IPS-15b (cell line): ENCODE results near the gene PCDHA1.

Experiments used
- H3K27me3 ChIP-seq: one replicate; pipeline ENCODE4 v1.6.1; 2013; ENCODE audit warnings: low read length; ENCODE audit not compliant: control insufficient read depth, insufficient read depth
- H3K36me3 ChIP-seq: one replicate; pipeline ENCODE4 v1.6.1; 2013; ENCODE audit warnings: low read length; ENCODE audit not compliant: control insufficient read depth, insufficient read depth
- H3K4me1 ChIP-seq: one replicate; pipeline ENCODE4 v1.6.1; 2013; ENCODE audit warnings: mild to moderate bottlenecking, low read length; ENCODE audit not compliant: control insufficient read depth, insufficient read depth
- H3K4me3 ChIP-seq: one replicate; pipeline ENCODE4 v1.5.1; 2013; ENCODE audit warnings: low read depth, low read length
- H3K9ac ChIP-seq: one replicate; pipeline ENCODE4 v1.6.1; 2013; ENCODE audit warnings: low read depth, mild to moderate bottlenecking, low read length
- H3K9me3 ChIP-seq: one replicate; pipeline ENCODE4 v1.6.1; 2013; ENCODE audit warnings: mild to moderate bottlenecking, low read length; ENCODE audit not compliant: control insufficient read depth, insufficient read depth

The PCDHA1 gene

GRCh38 chr5:140916325-140916724 lies 130.4 kb downstream of the PCDHA1 start:
- no peak overlapping the region for H3K9ac ChIP-seq
- H3K36me3 ChIP-seq: no peaks in the 10 kb centered on the region
- H3K4me3 ChIP-seq: no peak overlapping the region
- no peaks in the 10 kb centered on the region for H3K27me3 ChIP-seq
- no peaks in the 10 kb centered on the region for H3K4me1 ChIP-seq
- H3K9me3 ChIP-seq: no peaks in the 10 kb centered on the region

- H3K9me3 ChIP-seq: no peaks in the 10 kb centered on the region
- no peaks in the 10 kb centered on the region for H3K36me3 ChIP-seq
- no peak overlapping the region for H3K9ac ChIP-seq
- H3K27me3 ChIP-seq: peaks cover 34% of the 10 kb centered on the region
- peaks cover 6% of the 10 kb centered on the region for H3K4me1 ChIP-seq
- no peak overlapping the region for H3K4me3 ChIP-seq
Observed at GRCh38 chr5:140923601-140924000, 137.7 kb downstream of the PCDHA1 start.

- Histone ChIP-seq H3K36me3 (no peaks in the 10 kb centered on the region), H3K9me3 (no peaks in the 10 kb centered on the region), H3K4me3 (peak within 1 kb of the TSS; percentile 87), H3K4me1 (peaks cover 6% of the 10 kb centered on the region), H3K9ac (peak within 1 kb of the TSS; percentile 55), H3K27me3 (peaks cover 39% of the 10 kb centered on the region)
Observed at GRCh38 chr5:140925806-140926442, 140.0 kb downstream of the PCDHA1 start, which contains the start of gene PCDHAC1. TSS of gene PCDHAC1 (plus strand) at chr5:140926299. CDS start at chr5:140926893, 594 bp downstream.

- Histone ChIP-seq H3K4me1 (peaks cover 6% of the 10 kb centered on the region), H3K36me3 (no peaks in the 10 kb centered on the region), H3K27me3 (peaks cover 39% of the 10 kb centered on the region), H3K4me3 (peak overlapping the region; percentile 87), H3K9ac (peak overlapping the region; percentile 55), H3K9me3 (no peaks in the 10 kb centered on the region)
Observed at GRCh38 chr5:140926443-140927227, 140.7 kb downstream of the PCDHA1 start.

- Histone ChIP-seq H3K9ac (peak overlapping the region; percentile 55), H3K27me3 (peaks cover 39% of the 10 kb centered on the region), H3K4me1 (peaks cover 6% of the 10 kb centered on the region), H3K4me3 (peak overlapping the region; percentile 87), H3K9me3 (no peaks in the 10 kb centered on the region), H3K36me3 (no peaks in the 10 kb centered on the region)
Observed at GRCh38 chr5:140927228-140927573, 141.3 kb downstream of the PCDHA1 start.

GRCh38 chr5:140934964-140935606 lies 149.1 kb downstream of the PCDHA1 start:
- Histone ChIP-seq H3K9me3 (no peaks in the 10 kb centered on the region), H3K9ac (no peak overlapping the region), H3K4me1 (no peaks in the 10 kb centered on the region), H3K4me3 (no peak overlapping the region), H3K36me3 (no peaks in the 10 kb centered on the region), H3K27me3 (no peaks in the 10 kb centered on the region)

- Histone ChIP-seq H3K4me1 (no peaks in the 10 kb centered on the region), H3K27me3 (no peaks in the 10 kb centered on the region), H3K9me3 (no peaks in the 10 kb centered on the region), H3K9ac (no peak overlapping the region), H3K4me3 (no peak overlapping the region), H3K36me3 (no peaks in the 10 kb centered on the region)
Observed at GRCh38 chr5:140946578-140946977, 160.6 kb downstream of the PCDHA1 start.

- Histone ChIP-seq H3K4me1 (no peaks in the 10 kb centered on the region), H3K4me3 (no peak overlapping the region), H3K27me3 (no peaks in the 10 kb centered on the region), H3K9me3 (no peaks in the 10 kb centered on the region), H3K9ac (no peak overlapping the region), H3K36me3 (no peaks in the 10 kb centered on the region)
Observed at GRCh38 chr5:140951636-140952035, 165.7 kb downstream of the PCDHA1 start.

- no peaks in the 10 kb centered on the region for H3K36me3 ChIP-seq
- H3K9me3 ChIP-seq: no peaks in the 10 kb centered on the region
- no peak overlapping the region for H3K4me3 ChIP-seq
- no peaks in the 10 kb centered on the region for H3K4me1 ChIP-seq
- H3K9ac ChIP-seq: no peak overlapping the region
- no peaks in the 10 kb centered on the region for H3K27me3 ChIP-seq
Observed at GRCh38 chr5:140953234-140953633, 167.3 kb downstream of the PCDHA1 start.

GRCh38 chr5:140962190-140962589 lies 176.2 kb downstream of the PCDHA1 start:
- peaks cover 7% of the 10 kb centered on the region for H3K4me1 ChIP-seq
- H3K27me3 ChIP-seq: peaks cover 18% of the 10 kb centered on the region
- no peak overlapping the region for H3K9ac ChIP-seq
- H3K9me3 ChIP-seq: no peaks in the 10 kb centered on the region
- no peaks in the 10 kb centered on the region for H3K36me3 ChIP-seq
- no peak overlapping the region for H3K4me3 ChIP-seq

- no peak overlapping the region for H3K9ac ChIP-seq
- H3K36me3 ChIP-seq: no peaks in the 10 kb centered on the region
- H3K27me3 ChIP-seq: peaks cover 35% of the 10 kb centered on the region
- no peaks in the 10 kb centered on the region for H3K9me3 ChIP-seq
- H3K4me3 ChIP-seq: no peak overlapping the region
- peaks cover 7% of the 10 kb centered on the region for H3K4me1 ChIP-seq
Observed at GRCh38 chr5:140964356-140964755, 178.4 kb downstream of the PCDHA1 start.

GRCh38 chr5:140965905-140966292 lies 180.0 kb downstream of the PCDHA1 start:
- peaks cover 7% of the 10 kb centered on the region for H3K4me1 ChIP-seq
- H3K9me3 ChIP-seq: no peaks in the 10 kb centered on the region
- no peaks in the 10 kb centered on the region for H3K36me3 ChIP-seq
- H3K4me3 ChIP-seq: peak overlapping the region; percentile 87
- peaks cover 35% of the 10 kb centered on the region for H3K27me3 ChIP-seq
- peak overlapping the region; percentile 66 for H3K9ac ChIP-seq
